HG03039 (cell line): ENCODE results near the gene MORN1.

Experiments
- ATAC-seq: cut with Tn5 transposase; IDR thresholded peaks from one replicate; pipeline ENCODE4 v1.9.1; 2021; ENCODE audit warnings: mild to moderate bottlenecking, moderate library complexity; ENCODE audit not compliant: unreplicated experiment

Gene MORN1

DNA sequence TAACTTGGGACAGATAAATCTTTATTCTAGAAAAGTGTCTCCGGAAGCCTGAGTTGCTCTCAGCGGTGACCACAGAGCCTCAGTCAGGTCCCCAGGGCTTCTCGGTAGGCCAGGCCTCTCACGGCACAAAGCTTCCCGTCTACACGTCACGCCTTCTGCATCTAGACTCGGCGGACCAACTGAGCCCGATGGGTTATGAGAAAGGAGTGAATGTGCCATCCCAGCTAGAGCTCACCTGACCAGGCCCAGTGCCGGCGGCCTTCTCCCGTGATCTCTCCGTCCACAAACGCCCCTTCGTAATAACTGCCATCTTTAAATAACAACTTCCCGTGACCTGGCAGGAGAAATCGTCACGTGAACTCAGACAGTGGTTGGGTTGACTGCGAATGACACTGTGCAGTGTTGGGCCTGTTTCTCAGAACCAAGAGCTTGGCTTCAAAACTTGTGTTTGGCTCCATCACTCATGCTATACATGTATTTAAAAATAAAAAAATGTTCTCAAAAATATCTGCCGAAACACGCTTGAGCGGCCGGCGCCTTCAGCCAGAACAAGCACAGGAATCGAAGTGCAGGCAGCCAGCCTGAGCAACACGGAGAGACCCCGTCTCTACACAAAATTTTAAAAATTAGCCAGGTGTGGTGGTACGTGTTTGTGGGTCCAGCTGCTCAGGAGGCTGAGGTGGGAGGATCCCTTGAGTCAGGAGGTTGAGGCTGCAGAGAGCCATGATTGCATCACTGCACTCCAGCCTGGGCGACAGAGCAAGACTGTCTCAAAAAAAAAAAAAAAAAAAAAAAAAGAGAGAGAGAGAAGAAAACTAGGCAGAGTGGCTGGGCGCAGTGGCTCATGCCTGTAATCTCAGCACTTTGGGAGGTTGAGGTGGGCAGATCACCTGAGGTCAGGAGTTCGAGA is 3.1 kb downstream of the MORN1 start:
- ATAC-seq: no peak

DNA sequence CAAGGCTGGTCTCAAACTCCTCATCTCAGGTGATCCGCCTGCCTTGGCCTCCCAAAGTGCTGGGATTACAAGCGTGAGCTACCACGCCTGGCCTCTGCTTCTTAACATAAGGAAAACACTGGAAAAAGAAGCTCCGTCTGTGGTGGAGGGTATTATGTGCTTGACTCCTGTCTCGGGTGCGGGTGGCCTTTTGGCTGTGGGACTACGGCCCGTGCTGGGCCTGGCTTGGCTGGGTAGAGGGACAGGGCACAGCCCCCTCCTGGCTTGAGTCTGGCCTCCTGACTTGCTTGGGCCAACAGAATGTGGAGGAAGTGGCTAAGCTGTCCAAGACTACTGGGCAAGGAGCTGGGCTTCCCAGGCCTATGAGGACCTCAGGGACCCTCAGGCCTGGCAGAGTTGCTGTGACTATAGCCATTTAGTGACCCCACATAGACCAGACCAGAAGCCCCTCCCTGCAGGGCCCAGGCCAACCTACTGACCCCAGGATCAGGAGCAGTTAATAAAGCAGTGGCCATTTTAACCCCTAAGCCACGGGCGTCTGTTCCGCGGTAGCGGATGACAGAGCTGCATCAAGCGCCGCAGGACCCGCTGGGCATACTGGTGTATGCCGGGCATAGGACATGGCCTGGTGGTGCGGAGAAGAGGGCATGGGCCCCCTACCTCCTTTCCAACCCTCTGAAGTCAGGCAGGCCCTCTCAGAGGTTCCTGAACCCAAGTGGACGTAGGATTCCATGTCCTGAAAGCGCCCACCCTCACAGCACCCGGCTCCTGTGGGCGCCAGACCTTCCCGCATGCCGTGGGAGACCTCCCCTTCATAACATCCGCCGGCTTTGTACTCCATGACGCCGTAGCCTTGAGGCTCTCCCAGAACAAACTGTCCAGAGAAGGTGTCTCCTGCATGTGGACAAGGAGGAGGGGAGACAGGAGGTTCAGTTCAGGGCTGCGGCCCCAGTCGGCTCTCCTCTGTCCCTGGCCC is 4.4 kb downstream of the MORN1 start:
- no peak for ATAC-seq

DNA sequence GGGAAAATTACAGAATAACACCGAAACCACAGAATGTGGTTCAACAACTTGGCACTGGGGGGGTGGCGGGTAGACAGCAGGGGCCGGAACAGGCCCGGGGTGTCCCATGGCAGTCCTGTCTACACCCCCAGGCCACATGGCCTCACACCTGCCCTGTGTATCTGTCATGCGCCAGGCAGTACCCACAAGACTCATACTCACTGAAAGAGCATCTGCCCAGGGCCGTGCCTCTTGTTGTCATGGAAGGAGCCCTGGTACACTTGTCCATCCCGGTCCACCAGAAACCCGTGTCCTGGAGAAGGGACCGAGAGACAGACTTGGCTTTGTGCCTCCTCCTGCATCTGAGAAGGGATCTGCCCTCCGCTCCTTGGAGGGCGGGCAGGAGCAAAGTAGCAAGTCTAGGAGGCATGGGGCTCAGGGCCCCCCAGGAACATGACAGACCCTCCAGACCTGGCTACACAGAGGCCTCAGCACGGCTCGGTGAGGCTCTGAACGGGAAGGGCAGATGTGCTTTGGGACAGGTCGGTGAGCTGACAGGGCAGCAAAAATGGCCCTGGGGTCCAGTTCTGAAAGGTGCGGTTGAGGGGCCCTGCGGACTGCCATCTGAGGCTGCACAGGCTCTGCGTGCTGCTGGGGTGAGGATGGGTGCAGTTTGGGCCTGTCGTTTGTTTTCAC is 5.6 kb downstream of the MORN1 start:
- ATAC-seq: no peak

DNA sequence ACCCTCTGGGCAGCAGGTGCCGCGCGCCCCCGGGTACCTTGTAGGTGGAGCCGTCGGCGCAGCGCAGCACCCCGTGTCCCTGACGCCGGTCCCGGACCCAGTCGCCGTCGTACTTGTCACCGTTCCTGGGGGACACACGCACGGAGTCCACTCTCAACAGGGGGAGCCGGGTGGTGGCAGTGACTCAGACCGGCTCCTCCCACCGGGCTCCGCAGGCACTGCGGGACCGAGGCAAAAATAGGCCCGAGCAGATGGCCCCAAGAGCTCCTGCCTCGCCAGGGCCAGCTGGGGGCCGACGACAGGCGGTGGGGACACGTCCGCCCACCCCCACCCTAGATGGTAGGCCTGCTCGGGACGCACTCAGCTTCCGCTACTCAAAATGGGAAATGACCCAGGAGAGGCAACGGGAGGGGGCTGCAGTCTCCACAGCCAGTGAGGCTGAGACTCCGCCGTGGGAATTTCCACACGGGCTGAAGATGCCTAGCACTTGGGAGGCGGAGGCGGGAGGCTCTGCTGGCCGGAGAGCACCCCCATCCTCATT is 6.3 kb downstream of the MORN1 start:
- ATAC-seq: no peak

DNA sequence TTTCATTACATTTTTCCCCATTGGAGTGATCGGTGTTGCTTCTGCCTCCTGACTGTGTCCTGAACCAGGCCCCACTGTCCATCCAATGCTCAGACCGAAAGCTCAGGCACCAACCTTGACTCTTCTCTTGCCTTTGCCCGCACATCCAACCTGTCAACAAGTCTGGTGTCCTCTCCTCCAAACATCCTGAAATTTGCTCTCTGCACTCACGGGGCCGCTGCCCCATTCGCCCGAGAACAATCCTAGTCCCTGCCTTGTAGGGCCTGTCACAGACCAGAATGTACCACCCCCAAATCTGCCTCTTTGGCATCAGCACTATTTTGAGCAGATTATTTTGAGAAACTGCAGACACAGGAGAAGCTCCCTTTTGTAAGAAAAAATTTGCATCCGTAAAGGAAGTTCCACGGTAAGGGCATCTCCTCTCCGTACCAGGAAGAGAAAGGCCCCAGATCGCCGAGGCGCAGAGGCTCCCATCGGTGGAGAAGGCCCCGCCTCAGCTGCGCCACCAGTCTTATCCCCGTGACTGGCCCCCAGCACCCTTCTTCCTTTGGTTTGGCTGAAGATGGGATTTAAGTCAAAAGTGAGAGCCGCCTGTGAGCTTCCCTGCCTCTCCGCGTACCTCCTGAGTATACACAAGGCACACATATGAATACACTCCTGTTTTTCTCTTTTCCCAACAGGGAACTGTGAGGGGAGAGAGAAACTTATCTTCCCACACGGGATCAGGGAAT is 7.1 kb downstream of the MORN1 start:
- no peak for ATAC-seq

DNA sequence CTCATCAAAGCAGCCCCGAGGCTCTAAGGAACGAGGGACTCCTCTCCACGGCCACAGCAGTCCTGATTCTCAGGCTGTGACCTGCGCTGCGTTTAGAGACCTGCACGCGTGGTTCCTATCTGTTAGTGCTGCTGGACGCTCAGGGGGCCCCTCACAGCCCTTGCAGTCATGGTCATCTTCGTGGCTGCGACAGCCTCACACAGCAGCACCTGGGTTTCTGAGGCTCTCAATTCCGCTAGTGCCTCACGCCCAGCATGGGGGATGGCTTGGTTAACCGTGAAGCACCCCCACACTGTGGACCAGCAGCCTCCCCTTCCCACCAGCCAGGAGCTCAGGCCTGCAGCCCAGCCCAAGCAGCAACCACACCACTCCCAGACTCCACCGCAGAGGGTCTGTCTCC is 7.8 kb downstream of the MORN1 start:
- ATAC-seq: no peak

DNA sequence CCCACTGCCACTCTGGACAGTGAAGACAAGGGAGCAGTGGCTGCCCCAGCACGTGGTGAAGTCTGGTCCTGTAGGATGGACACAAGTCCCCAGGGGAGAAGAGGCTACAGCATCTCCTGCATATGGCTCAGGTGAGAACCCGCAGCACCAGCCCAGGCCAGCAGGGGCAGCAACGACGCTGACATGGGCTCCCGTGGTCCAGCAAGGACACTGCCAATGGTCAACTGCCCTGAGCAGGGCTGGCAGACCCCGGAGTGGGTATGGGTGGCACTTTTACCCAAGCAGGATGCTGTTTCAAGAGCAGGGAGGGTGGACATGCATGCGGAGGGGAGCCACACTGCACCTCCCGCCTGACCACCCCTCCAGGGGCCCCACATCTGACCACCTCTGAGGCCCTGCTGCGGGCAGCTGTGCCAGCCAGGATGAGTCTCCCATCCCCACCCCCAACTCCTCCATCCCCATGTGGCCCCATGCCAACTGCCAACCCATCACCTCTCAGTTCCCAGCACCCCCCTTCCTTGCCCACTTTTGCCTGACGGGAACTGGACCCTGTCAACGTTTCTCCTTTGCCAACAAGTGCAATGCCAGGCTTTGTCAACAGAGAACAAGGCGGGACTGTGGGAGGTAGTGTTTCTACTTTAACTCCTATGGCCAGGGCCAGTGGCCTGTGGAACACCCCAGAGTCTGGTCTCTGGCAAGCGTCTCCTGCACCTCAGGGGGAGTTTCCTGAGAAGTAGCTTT is 8.6 kb downstream of the MORN1 start:
- ATAC-seq: no peak

DNA sequence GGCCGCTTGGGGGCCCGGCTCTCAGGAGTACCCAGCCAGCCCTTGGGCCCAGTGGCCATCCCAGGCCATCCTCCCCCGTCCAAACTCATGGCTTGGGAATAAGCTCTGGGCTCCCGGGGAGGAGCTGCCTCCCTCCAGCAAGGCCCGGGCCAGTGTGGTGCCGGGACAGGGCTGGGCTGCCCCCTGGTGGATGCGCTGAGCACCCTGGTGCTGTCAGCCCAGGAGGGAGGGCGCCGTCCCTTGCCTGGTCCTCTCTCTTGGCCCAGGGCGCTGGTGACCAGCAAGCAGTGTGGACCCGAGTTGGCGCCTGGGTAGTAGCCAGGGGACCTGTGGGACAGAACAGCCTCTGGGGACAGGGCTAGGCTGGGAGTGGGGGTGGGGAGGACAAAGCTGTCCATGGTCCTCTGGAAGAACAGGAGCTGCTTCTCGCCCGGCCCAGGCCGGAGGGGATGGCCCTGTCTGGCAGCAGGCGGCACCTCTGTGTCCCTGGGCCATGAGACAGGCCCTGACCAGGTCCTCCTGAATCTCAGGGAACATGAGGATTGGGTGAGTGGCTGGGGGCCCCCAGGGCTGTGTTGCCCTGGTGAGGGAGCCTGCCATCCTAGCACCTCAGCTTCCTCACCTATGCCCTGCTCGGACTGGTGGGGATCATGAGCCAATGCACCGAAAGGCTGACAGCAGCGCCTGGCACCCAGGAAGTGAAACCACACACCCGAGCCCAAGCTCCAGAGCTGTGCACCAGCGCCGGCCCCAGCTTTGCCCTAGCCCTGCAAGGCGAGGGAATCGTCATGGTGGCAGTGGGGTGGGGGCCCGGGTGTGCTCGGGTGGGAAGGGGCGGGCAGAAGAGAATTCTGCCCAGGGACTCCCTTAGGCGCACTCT is 9.4 kb downstream of the MORN1 start:
- no peak for ATAC-seq

DNA sequence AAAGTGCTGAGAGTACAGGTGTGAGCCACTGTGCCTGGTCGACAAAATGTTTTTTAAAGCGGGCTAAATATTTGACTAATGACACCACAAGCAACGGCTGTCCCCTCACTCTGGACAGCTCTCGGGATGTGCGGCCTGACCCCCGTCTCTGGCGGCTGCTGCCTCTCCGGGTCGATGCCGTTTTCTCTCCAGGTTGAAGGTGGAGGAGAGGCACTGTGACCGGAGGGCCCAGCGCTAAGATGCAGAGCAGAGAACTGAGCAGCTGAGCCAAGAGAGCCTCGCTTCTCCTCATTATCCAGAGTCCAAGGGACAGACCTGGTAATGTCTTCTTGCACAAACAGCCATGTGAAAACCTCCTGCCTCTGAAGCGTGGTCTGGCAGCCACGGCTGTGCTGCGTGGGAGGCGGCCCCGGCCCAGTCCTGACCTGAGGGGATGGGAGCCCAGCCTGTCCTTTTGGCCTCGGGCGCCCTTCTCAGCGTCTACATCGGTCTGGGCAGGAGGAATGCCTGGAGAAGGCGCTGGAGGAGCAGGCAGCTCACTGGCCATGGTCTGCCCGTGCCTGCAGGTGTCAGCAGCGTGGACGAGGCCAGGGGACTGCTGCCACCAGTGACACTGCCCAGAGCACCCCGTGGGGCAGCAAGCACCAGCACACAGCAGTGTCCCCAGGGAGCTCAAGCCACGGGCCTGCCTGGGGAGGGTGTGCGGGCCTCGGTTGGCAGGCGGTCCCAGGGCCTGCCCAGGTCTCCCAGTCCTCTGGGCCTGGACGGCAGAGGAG is 10.3 kb downstream of the MORN1 start:
- no peak for ATAC-seq

DNA sequence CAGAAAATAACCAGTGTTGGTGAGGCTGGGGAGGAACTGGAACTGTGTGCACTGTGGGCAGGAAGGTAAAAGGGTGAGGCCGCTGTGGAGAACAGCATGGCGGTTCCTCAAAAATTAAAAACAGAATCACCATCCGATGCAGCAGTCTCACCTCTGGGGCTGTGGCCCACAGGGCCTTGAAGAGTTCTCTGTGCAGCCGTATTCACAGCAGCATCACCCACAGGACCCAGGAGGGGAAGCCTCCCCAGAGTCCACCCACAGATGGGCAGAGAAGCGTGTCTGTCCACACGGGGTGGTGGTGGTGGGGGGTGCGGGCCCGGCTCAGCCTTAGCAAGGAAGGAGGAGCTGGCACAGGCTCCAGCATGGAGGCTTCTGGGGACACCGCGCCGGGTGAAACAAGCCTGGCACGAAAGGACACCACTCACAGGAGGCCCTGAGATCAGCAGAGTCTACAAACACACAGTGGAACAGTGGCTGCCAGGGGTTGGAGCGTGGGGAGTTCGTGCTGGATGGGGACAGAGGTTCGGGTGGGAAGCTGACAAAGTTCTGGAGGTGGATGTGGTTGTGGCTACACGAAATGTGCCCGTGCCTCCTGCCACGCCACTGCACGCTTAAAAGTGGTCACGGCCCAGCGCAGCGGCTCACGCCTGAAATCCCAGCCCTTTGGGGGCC is 11.5 kb downstream of the MORN1 start:
- ATAC-seq: no peak

DNA sequence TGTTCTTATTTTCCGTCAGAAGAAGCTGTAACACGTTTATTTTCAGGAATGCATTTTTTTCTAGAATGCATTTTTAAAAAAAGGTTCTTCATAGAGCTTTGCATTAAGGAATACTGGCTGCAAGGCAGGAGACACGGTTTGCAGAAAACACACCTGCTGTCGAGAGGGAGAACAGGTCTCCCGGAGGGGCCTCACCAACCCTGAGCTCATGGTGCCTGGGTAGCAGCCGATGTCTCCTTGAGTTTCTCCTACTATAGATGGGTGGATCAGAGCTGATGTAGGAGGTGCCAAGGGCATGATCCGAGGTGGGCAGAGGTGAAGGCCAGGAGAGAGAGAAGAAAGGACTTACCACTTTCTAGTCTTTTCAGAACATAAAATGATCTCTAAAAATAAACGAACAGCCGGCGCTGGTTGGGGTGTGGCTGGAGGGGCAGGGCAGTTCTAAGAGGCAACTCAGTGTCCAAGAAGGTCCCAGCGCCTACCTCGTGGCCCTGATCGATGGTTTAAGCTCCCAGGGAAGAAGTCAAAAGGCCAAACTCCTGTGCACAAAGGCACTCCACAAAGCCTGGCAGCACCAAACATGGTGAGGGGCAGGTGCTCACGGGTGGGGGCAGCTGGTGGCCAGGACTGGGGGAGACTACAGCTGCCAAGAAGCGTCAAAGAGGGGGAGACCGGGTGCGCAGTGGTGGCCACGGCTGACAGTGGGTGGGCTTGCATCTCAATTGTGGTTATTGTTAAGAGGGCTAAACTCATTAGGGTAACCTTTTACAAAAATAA is 12.2 kb downstream of the MORN1 start:
- no peak for ATAC-seq

DNA sequence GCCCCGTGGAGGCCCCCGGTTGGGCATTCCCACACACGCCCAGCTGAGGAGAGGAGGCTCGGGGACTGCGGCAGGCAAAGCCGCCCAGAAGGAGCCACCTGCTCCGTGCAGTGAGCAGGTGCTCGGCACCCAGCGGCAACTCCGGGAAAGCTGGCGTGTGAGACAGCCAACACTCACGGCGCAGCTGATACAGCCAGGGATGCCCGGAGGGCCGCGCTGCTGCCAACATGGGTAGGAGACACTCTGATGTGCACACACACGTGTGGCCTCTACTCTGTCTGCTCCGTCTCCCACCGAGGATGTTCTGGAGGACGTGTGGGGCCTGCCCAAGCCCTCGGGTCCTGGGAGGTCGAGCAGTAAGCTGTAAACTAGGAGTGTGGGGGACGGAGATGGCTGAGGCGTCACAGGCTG is 12.9 kb downstream of the MORN1 start:
- ATAC-seq: no peak

DNA sequence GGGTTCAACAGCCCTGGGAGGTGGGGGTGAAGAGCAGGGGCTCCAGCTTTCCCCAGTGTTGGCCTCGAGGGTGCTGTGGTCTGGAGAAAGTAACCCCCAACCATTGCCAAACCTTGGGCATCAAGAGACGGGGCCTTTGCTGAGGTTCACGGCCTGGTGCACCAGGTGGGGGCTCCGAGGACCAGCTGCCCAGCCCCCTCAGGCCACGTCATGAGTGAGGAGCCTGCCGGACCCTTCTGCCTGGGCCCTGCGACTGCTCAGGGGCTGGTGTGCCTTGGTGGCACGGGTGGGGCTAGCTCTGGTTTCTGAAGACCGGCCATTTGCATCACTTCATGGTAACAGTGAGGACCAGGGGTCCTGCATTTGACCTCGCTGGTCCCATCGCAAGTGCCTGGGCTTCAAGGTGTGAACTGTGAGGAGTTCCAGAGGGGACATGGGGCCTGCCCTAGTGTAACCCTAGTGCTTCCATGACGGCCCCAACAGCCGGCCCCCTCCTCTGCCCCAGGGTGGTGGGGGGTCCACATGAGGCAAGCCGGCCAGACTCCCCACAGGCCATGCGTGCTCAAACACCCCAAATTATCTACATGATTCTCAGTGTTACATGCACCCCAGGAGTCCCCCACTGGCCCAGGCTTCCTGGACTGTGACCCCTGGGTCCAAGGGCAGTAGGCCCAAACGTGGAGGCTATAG is 13.5 kb downstream of the MORN1 start:
- ATAC-seq: no peak

DNA sequence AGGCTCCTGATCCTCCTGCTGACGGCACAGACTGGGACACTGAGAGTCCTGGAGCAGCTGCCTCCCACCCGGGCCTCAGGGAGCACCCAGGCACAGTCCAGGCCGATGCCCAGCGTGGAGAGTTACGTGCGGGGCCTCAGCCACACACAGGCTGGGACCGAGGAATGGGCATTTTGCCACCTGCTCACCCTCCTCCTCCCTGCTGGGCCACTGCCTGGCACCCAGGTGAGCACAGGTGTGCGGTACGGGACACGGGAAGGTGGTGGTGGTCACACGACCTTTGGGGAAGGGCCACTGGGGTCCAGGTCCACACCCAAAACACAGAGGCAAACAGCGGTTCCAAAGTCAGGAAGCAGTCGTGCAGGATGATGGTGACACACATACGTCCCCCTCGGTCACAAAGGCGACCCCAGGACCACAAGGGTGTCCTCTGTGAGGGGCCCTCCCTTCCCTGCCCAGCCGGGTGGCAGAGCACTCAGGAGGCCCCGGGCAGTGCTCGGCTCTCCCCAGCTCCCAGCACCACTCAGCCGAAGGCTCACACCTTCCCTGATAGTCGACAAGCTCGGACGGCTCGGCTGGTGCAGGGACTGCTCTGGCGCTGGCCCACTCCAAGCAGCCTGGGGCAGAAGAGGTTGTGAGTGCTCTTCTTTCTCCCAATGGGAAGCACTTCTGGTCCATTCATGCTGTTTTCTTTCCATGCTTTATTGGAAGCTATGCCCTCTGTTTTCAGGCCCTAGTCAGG is 14.3 kb downstream of the MORN1 start:
- no peak for ATAC-seq

DNA sequence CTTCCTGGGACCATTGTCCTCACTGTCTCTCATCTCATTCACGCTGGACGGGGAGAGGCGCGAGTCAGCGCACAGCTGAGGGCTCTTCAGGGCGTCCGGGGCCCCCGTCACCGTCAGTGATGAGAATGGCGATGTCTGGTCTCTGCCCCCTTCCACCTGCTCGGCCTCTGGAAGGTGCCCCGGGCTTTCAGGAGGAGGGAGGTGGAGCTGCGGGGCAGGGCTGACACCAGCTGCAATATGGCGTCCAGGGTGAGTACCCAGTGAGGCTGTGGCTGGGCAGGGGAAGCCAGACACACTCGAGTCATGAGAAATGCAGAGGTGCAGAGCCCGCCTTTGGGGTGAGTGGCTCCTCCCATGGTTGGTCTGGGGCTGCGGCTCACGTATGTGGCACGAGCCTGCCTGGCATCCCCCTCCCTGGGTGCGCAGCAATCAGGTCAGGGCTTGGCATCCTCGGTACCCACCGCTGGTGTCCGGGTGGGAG is 15.1 kb downstream of the MORN1 start:
- no peak for ATAC-seq
